CD4-positive, alpha-beta T cell (primary cell): ENCODE data around the gene RET. TPM values are rescaled to one million over a fixed set of nuclear protein-coding genes. Genes with fewer than 3 reads are reported as not detected.

Experiments
- ATAC-seq: fragments of 200-7000 bp; cut with Tn5 transposase; one replicate; pipeline ENCODE4 v1.10.0; 2022; ENCODE audit warnings: mild to moderate bottlenecking; ENCODE audit not compliant: poor library complexity
- CTCF ChIA-PET: fragments of 350-600 bp; sonication (Branson Sonifier 250); formaldehyde crosslinking; loops from one replicate; lab custom pipeline; 2021; ENCODE audit warnings: antibody characterized with exemption, inconsistent platforms; lab: Charles Lee
- POLR2A ChIA-PET: fragments of 350-600 bp; sonication (Branson Sonifier 250); formaldehyde crosslinking; loops from one replicate; lab custom pipeline; 2021; ENCODE audit warnings: antibody characterized with exemption, inconsistent platforms; lab: Charles Lee
- DNase-seq, 14 experiments: peaks; one replicate each; pipeline ENCODE4 v3.0.0-alpha.2; 2013 to 2020; ENCODE audit warnings: mixed read lengths in 2 of 14
- H3K27ac ChIP-seq, 2 donors: one replicate each; pipeline versions ENCODE4 v1.5.1 to v1.7.0; 2013; ENCODE audit warnings: low read length in 2 of 2, low read depth in 1 of 2, mild to moderate bottlenecking in 1 of 2
- H3K27me3 ChIP-seq, 2 experiments: 1 replicate in 1 of 2; 2 replicates in 1 of 2; pipeline versions ENCODE4 v1.6.1 to v1.7.0; 2013; ENCODE audit warnings: low read length in 2 of 2, control low read depth in 1 of 2, mild to moderate bottlenecking in 1 of 2, moderate library complexity in 1 of 2; ENCODE audit not compliant: insufficient read depth in 2 of 2, control insufficient read depth in 1 of 2
- H3K36me3 ChIP-seq: one replicate; pipeline ENCODE4 v1.6.1; 2013; ENCODE audit warnings: low read length, control low read depth; ENCODE audit not compliant: insufficient read depth
- H3K4me1 ChIP-seq: one replicate; pipeline ENCODE4 v1.6.1; 2013; ENCODE audit warnings: low read length, control low read depth; ENCODE audit not compliant: insufficient read depth
- H3K4me3 ChIP-seq: one replicate; pipeline ENCODE4 v1.5.1; 2013; ENCODE audit warnings: mild to moderate bottlenecking, low read length, moderate library complexity
- H3K9me3 ChIP-seq, 2 experiments: 1 replicate in 1 of 2; 2 replicates in 1 of 2; pipeline versions ENCODE4 v1.6.1 to v1.7.0; 2013; ENCODE audit warnings: low read length in 2 of 2, mild to moderate bottlenecking in 2 of 2, control low read depth in 1 of 2, moderate library complexity in 1 of 2; ENCODE audit not compliant: control insufficient read depth in 1 of 2, insufficient read depth in 1 of 2
- H3K27ac Mint-ChIP-seq: one replicate; pipeline ENCODE4 v1.8.0; 2020; ENCODE audit warnings: mixed read lengths
- H3K27me3 Mint-ChIP-seq: one replicate; pipeline ENCODE4 v1.8.0; 2021; ENCODE audit warnings: mixed read lengths
- H3K36me3 Mint-ChIP-seq: one replicate; pipeline ENCODE4 v1.8.0; 2021; ENCODE audit warnings: low read depth, mixed read lengths
- H3K4me1 Mint-ChIP-seq: one replicate; pipeline ENCODE4 v1.8.0; 2021; ENCODE audit warnings: low read depth, mixed read lengths
- H3K4me3 Mint-ChIP-seq: one replicate; pipeline ENCODE4 v1.8.0; 2020; ENCODE audit warnings: mild to moderate bottlenecking, mixed read lengths
- H3K9me3 Mint-ChIP-seq: one replicate; pipeline ENCODE4 v1.8.0; 2020; ENCODE audit warnings: mixed read lengths
- intact Hi-C, 2 experiments: fragments of 100-400 bp; cut with DNase I in 1 of 2; cut with micrococcal nuclease in 1 of 2; formaldehyde crosslinking; loops; one replicate each; pipeline versions ENCODE4 v1.15.1 to v1.9.0; 2023 to 2025; cut with DNase I, micrococcal nuclease
- polyA plus RNA-seq, 2 donors: library from polyadenylated mRNA; unstranded; fragments of 120-200 nt; gene quantifications; one replicate each; pipeline ENCODE4 v1.2.1, GENCODE V29; 2013
- total RNA-seq, 174 experiments: library from RNA in 2 of 174; stranded (reverse) in 2 of 174; gene quantifications; one replicate each; pipeline ENCODE4 v1.2.3 and lab custom pipeline; 2021 to 2026
- TF ChIP-seq, protein P1 (sequence below): fragments of 200-600 bp; IDR thresholded peaks from one replicate; pipeline ENCODE4 v1.8.0; 2022; ENCODE audit warnings: antibody characterized with exemption, mild to moderate bottlenecking

RET gene
- total RNA-seq (not detected), total RNA-seq (lab: John Stamatoyannopoulos, UW) (0 to 1.7 (median 0.11) reads per million in 172 experiments)
- 0.04 TPM for polyA plus RNA-seq (2013, experiment 1 of 2)
- 0.08 TPM for polyA plus RNA-seq (2013, experiment 2 of 2)

DNA sequence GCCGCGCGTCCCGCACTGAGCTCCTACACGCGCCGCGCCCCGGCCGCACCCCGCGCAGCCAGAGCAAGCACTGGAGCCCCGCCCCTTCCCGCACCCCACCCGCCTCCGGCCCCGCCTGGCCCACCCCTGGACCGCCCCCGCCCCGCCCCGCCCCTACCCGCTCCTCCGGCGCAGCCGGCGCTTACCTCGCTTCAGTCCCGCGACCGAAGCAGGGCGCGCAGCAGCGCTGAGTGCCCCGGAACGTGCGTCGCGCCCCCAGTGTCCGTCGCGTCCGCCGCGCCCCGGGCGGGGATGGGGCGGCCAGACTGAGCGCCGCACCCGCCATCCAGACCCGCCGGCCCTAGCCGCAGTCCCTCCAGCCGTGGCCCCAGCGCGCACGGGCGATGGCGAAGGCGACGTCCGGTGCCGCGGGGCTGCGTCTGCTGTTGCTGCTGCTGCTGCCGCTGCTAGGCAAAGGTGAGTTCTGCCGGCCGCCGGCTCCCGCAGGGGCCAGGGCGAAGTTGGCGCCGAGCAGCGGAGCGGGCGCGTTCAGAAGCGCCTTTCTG lies at the start of gene RET:
Gene RET (plus strand): TSS at position 194 of the 545 bp plus-strand sequence. CDS start 190 bp downstream, at position 384.
- peaks cover 14 to 26% of the 10 kb centered on the region in 2 experiments for H3K27me3 ChIP-seq
- no peaks in the 10 kb centered on the region for H3K36me3 Mint-ChIP-seq
- ATAC-seq, result no peak
- H3K4me3 ChIP-seq, result no peak within 1 kb of the TSS
- no peak within 1 kb of the TSS for H3K27ac Mint-ChIP-seq
- H3K4me1 ChIP-seq, result peaks cover 10% of the 10 kb centered on the region
- no peaks in the 10 kb centered on the region for H3K36me3 ChIP-seq
- TF ChIP-seq, protein P1, sequence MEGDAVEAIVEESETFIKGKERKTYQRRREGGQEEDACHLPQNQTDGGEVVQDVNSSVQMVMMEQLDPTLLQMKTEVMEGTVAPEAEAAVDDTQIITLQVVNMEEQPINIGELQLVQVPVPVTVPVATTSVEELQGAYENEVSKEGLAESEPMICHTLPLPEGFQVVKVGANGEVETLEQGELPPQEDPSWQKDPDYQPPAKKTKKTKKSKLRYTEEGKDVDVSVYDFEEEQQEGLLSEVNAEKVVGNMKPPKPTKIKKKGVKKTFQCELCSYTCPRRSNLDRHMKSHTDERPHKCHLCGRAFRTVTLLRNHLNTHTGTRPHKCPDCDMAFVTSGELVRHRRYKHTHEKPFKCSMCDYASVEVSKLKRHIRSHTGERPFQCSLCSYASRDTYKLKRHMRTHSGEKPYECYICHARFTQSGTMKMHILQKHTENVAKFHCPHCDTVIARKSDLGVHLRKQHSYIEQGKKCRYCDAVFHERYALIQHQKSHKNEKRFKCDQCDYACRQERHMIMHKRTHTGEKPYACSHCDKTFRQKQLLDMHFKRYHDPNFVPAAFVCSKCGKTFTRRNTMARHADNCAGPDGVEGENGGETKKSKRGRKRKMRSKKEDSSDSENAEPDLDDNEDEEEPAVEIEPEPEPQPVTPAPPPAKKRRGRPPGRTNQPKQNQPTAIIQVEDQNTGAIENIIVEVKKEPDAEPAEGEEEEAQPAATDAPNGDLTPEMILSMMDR, result no peak
- peaks cover 60% of the 10 kb centered on the region for H3K27me3 Mint-ChIP-seq
- no peaks in the 10 kb centered on the region for H3K9me3 ChIP-seq
- H3K4me3 Mint-ChIP-seq, result peak within 1 kb of the TSS; percentile 15
- no peak within 1 kb of the TSS for H3K27ac ChIP-seq
- CTCF ChIA-PET, result no interaction called here
- DNase-seq, result peak in 3 of 14 experiments; percentile 12 to 19 (median 18)
- POLR2A ChIA-PET, result no interaction called here
- H3K4me1 Mint-ChIP-seq, result peaks cover 4% of the 10 kb centered on the region
- intact Hi-C loops, result no loop called here
- no peaks in the 10 kb centered on the region for H3K9me3 Mint-ChIP-seq

DNA sequence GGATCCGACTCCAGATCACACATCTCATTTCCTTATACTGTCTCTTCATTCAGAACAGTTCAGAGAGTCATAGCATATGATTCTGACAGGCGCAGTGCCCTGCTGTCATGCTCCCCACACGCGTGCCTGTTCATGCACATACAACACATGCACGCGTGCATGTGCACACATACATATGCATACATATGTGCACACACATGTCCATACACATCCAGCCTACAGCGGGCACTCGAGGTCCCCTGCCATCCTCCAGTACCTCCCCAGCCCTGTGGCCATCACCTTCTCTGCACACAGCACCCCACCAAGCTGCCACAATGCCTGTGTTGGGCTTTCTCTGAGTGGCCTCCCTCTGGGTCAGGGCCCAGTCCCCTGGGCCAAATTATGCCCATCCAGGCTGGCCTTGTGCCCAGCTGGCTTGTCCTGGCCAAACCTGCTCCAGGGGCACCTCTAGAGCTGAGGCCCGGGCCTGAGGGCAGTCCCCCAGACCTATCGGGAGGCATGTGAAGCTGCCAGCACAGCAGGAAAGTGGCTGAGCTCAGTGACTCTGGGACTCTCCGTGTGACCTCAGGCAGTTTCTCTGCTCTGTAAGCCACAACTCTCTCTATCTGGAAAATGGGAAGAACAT lies 49.4 kb upstream of the RET start:
- H3K9me3 Mint-ChIP-seq, result peaks cover 6% of the 10 kb centered on the region
- no peaks in the 10 kb centered on the region for H3K27me3 ChIP-seq
- H3K27me3 Mint-ChIP-seq, result peaks cover 15% of the 10 kb centered on the region
- H3K9me3 ChIP-seq, result peaks cover 4 to 23% of the 10 kb centered on the region in 2 experiments
- H3K36me3 Mint-ChIP-seq, result peaks cover 4% of the 10 kb centered on the region
- H3K27ac Mint-ChIP-seq, result no peak overlapping the region
- ATAC-seq, result no peak
- TF ChIP-seq, protein P1, result no peak
- H3K4me1 ChIP-seq, result no peaks in the 10 kb centered on the region
- no peaks in the 10 kb centered on the region for H3K36me3 ChIP-seq
- DNase-seq, result no peak
- intact Hi-C loops, result no loop called here
- CTCF ChIA-PET, result no interaction called here
- H3K4me3 Mint-ChIP-seq, result no peak overlapping the region
- no peak overlapping the region for H3K27ac ChIP-seq
- no peak overlapping the region for H3K4me3 ChIP-seq
- H3K4me1 Mint-ChIP-seq, result no peaks in the 10 kb centered on the region
- POLR2A ChIA-PET, result no interaction called here

DNA sequence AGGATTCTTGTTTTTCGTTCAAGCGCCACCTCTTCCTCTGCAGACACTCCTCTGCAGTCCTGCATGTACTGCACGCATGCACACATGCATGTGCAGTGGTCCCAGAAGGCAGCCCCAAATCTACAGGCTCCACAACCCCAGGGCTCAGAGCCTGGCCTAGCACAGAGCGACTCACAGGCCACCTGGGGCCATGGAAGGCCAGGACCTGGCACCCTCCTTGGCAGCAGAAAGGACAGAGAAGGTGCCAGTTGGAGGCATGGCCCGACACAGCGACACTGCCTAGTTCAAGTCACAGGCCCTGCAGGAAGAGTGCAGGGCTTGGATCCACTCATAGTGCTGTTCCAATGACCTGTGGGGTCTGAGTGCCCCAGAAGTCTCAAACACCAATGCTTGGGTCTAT lies 48.7 kb upstream of the RET start:
- H3K4me3 Mint-ChIP-seq, result no peak overlapping the region
- ChIA-PET POLR2A (no interaction called here), CTCF (no interaction called here)
- intact Hi-C loops, result no loop called here
- H3K27ac ChIP-seq, result no peak overlapping the region
- TF ChIP-seq, protein P1, result no peak
- no peaks in the 10 kb centered on the region for H3K4me1 ChIP-seq
- peaks cover 11 to 23% of the 10 kb centered on the region in 2 experiments for H3K9me3 ChIP-seq
- H3K36me3 ChIP-seq, result no peaks in the 10 kb centered on the region
- no peak overlapping the region for H3K4me3 ChIP-seq
- ATAC-seq (no peak), DNase-seq (no peak)
- no peak overlapping the region for H3K27ac Mint-ChIP-seq
- peaks cover 4% of the 10 kb centered on the region for H3K36me3 Mint-ChIP-seq
- peaks cover 8% of the 10 kb centered on the region for H3K27me3 Mint-ChIP-seq
- no peaks in the 10 kb centered on the region for H3K27me3 ChIP-seq
- H3K4me1 Mint-ChIP-seq, result no peaks in the 10 kb centered on the region
- peaks cover 6% of the 10 kb centered on the region for H3K9me3 Mint-ChIP-seq
